Breast epithelium (tissue), 3 donors: Measurements from ENCODE around the gene C2CD4D.

Experiments
- CTCF ChIP-seq, 3 donors: fragments of 450-650 bp; IDR thresholded peaks; one replicate each; pipeline ENCODE4 v1.5.1; 2016 to 2017; ENCODE audit warnings: antibody characterized with exemption in 3 of 3, mild to moderate bottlenecking in 3 of 3, moderate library complexity in 3 of 3
- POLR2A ChIP-seq: fragments of 450-650 bp; IDR thresholded peaks from one replicate; pipeline ENCODE4 v1.6.1; 2016; ENCODE audit warnings: antibody characterized with exemption, mild to moderate bottlenecking, moderate library complexity
- POLR2AphosphoS5 ChIP-seq, 3 donors: sonication (generic); formaldehyde crosslinking; IDR thresholded peaks; one replicate each; pipeline ENCODE4 v1.6.1; 2017; ENCODE audit warnings: antibody characterized with exemption in 3 of 3

GRCh38 chr1:151871284-151872030 lies 31.8 kb upstream of the C2CD4D start:
- TF ChIP-seq CTCF (IDR thresholded peaks at IDR 0.05): no peak
- TF ChIP-seq POLR2AphosphoS5 (IDR thresholded peaks at IDR 0.05): no peak
- no peak for TF ChIP-seq POLR2A
